OCI-LY1 (cell line): Measurements from ENCODE around the gene SPINK7.
"Not testable (repeated sequence)": the region's sequence is repeated elsewhere in the genome, so short reads cannot be mapped to it uniquely, and the experiment has no call there.

ENCODE experiments used
- EZH2 ChIP-seq: fragments of 200-600 bp; sonication (generic), shearing (Covaris generic); IDR thresholded peaks from 2 replicates; pipeline ENCODE4 v1.8.0; 2017; ENCODE audit warnings: borderline replicate concordance, mixed run types, mild to moderate bottlenecking, antibody characterized with exemption, low read length, moderate library complexity, mixed read lengths
- TF ChIP-seq, protein P1 (sequence below): fragments of 200-600 bp; sonication (generic), shearing (Covaris generic); IDR thresholded peaks from 2 replicates; pipeline ENCODE4 v1.5.1; 2017; ENCODE audit warnings: mild to moderate bottlenecking, antibody characterized with exemption, low read length, moderate library complexity, mixed read lengths

DNA sequence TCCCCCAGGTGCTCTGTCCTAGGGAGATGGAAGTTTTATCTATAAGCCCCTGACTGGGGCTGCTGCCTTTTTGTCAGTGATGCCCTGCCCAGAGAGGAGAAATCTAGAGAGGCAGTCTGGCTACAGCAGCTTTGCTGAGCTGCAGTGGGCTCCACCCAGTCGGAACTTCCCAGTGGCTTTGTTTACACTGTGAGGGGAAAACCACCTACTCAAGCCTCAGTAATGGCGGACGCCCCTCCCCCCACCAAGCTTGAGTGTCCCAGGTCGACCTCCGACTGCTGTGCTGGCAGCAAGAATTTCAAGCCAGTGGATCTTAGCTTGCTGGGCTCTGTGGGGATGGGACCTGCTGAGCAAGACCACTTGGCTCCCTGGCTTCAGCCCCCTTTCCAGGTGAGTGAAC lies 31.3 kb upstream of the SPINK7 start:
- not testable (repeated sequence) for TF ChIP-seq EZH2
- TF ChIP-seq, protein P1, sequence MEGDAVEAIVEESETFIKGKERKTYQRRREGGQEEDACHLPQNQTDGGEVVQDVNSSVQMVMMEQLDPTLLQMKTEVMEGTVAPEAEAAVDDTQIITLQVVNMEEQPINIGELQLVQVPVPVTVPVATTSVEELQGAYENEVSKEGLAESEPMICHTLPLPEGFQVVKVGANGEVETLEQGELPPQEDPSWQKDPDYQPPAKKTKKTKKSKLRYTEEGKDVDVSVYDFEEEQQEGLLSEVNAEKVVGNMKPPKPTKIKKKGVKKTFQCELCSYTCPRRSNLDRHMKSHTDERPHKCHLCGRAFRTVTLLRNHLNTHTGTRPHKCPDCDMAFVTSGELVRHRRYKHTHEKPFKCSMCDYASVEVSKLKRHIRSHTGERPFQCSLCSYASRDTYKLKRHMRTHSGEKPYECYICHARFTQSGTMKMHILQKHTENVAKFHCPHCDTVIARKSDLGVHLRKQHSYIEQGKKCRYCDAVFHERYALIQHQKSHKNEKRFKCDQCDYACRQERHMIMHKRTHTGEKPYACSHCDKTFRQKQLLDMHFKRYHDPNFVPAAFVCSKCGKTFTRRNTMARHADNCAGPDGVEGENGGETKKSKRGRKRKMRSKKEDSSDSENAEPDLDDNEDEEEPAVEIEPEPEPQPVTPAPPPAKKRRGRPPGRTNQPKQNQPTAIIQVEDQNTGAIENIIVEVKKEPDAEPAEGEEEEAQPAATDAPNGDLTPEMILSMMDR, result not testable (repeated sequence)
